ENCODE measurements around the gene PTGDS.
A peak's percentile ranks its signal among the peaks of the same experiment; 100 is the strongest.
"Not testable (repeated sequence)": the region's sequence is repeated elsewhere in the genome, so short reads cannot be mapped to it uniquely, and the experiment has no call there.

The PTGDS gene

GRCh38 chr9:137001857-137002645, 24.7 kb downstream of the PTGDS start:
- intact Hi-C loops (cut with micrococcal nuclease): no loop called here
- Mint-ChIP-seq H3K27me3 (peaks cover 21% of the 10 kb centered on the region), H3K36me3 (ENCODE audit: low read depth) (no peaks in the 10 kb centered on the region), H3K27ac (no peak overlapping the region), H3K4me3 (no peak overlapping the region), H3K4me1 (ENCODE audit: low read depth) (peaks cover 53% of the 10 kb centered on the region), H3K9me3 (peaks cover 8% of the 10 kb centered on the region)

GRCh38 chr9:137002646-137003041, 25.3 kb downstream of the PTGDS start:
- H3K27me3 Mint-ChIP-seq: peaks cover 16% of the 10 kb centered on the region
- H3K27ac Mint-ChIP-seq: no peak overlapping the region
- no peak overlapping the region for H3K4me3 Mint-ChIP-seq
- peaks cover 47% of the 10 kb centered on the region for H3K4me1 Mint-ChIP-seq (ENCODE audit: low read depth)
- no peaks in the 10 kb centered on the region for H3K36me3 Mint-ChIP-seq (ENCODE audit: low read depth)
- intact Hi-C loops (cut with micrococcal nuclease): no loop called here
- peaks cover 8% of the 10 kb centered on the region for H3K9me3 Mint-ChIP-seq

- H3K27me3 Mint-ChIP-seq; H3K27ac Mint-ChIP-seq; H3K4me3 Mint-ChIP-seq; intact Hi-C loops (cut with micrococcal nuclease); H3K9me3 Mint-ChIP-seq: not testable (repeated sequence)
- H3K36me3 Mint-ChIP-seq (ENCODE audit: low read depth): peaks cover 15% of the 10 kb centered on the region
- H3K4me1 Mint-ChIP-seq (ENCODE audit: low read depth): peaks cover 33% of the 10 kb centered on the region
Observed at GRCh38 chr9:137004285-137004684, 27.0 kb downstream of the PTGDS start.

GRCh38 chr9:137006116-137007003, 29.1 kb downstream of the PTGDS start:
- Mint-ChIP-seq H3K4me1 (ENCODE audit: low read depth) (peaks cover 13% of the 10 kb centered on the region), H3K36me3 (ENCODE audit: low read depth) (peaks cover 36% of the 10 kb centered on the region), H3K4me3 (no peak overlapping the region), H3K9me3 (peaks cover 8% of the 10 kb centered on the region), H3K27ac (peak overlapping the region; percentile 63), H3K27me3 (peaks cover 8% of the 10 kb centered on the region)
- intact Hi-C loops (cut with micrococcal nuclease): no loop called here

DNA sequence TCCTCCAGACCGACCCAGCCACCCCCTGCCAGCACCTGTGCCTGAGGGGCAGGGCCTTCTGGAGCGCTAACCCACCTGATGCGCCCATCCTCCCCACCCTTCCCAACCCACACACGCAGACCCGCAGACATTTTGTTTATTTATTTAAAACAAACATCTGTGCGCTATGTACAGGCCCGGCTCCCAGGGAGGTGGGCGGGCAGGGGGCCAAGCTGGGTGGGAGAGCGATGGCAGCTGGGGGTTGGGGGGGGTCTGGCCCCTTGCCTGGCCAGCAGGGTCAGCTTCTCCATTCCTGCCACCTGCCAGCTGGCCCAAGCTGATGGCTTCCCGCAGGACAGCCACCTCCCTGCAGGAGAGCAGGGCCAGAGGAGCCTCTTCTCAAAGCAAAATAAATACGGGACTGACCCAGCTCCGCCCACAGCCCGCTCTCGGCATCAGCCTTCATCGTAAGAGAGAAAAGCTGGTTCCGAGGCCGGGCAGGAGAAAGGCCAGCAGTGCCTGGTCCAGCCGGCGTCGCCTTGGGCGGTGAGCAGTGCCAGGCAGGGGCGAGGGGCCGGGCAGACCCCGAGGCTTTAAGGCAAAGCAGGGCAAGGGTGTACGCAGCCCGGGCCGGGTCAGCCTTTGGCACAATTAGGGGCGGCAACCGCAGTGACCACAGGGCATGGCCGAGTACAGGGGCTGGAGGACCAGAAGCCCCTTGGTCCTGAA, 30.0 kb downstream of the PTGDS start:
- Mint-ChIP-seq H3K36me3 (ENCODE audit: low read depth) (peaks cover 45% of the 10 kb centered on the region), H3K27me3 (peaks cover 8% of the 10 kb centered on the region), H3K27ac (no peak overlapping the region), H3K9me3 (peaks cover 8% of the 10 kb centered on the region), H3K4me3 (no peak overlapping the region), H3K4me1 (ENCODE audit: low read depth) (peaks cover 9% of the 10 kb centered on the region)
- intact Hi-C loops (cut with micrococcal nuclease): no loop called here

DNA sequence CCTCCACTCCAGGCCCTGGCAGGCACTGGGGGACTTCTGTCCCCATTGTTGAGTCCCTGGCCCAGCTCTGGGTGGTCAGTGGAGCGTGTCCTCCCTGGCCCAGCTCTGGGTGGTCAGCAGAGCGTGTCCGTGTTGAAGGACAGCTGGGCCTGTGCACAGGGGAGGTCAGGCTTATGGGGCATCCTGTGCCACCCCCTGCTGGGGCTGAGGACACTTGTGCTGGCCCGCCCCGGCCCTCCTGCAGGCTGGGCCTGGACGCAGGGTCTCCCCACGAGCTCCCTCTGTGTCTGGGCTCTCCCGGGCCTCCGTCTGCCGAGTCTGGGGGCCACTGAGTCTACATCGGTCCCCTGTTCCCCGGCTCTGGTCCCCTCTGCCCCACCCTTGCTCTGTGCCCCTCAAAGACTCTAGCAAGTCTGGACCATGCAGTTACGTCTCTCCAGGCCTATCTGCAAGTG, 30.5 kb downstream of the PTGDS start:
- H3K4me1 Mint-ChIP-seq (ENCODE audit: low read depth): peaks cover 9% of the 10 kb centered on the region
- intact Hi-C loops (cut with micrococcal nuclease): no loop called here
- peaks cover 8% of the 10 kb centered on the region for H3K27me3 Mint-ChIP-seq
- no peak overlapping the region for H3K27ac Mint-ChIP-seq
- H3K9me3 Mint-ChIP-seq: peaks cover 8% of the 10 kb centered on the region
- H3K4me3 Mint-ChIP-seq: no peak overlapping the region
- H3K36me3 Mint-ChIP-seq (ENCODE audit: low read depth): peaks cover 51% of the 10 kb centered on the region

DNA sequence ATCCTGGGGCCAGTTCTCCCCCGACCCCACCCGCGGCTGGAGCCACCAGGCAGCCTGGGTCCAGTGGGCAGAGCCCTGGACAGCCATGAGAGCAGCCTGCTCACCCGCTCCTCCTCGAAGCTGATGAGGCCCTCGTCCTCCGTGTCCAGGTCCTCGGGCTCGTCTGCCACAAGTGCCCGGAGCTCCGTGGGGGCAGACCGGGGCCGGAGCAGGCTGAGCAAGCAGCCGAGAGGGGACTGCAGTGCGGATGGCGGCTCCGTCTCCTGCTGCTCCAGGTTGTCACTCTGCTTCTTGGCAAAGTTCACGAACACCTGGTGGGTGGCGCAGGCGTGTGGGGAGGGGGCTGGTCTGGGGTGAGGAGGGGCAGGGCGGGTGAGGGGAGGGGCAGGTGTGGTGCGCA, 31.0 kb downstream of the PTGDS start:
- H3K4me1 Mint-ChIP-seq (ENCODE audit: low read depth): peaks cover 9% of the 10 kb centered on the region

GRCh38 chr9:137009217-137009616, 31.9 kb downstream of the PTGDS start:
- H3K27ac Mint-ChIP-seq: no peak overlapping the region
- peaks cover 8% of the 10 kb centered on the region for H3K27me3 Mint-ChIP-seq
- no peak overlapping the region for H3K4me3 Mint-ChIP-seq
- intact Hi-C loops (cut with micrococcal nuclease): no loop called here
- peaks cover 8% of the 10 kb centered on the region for H3K9me3 Mint-ChIP-seq
- H3K4me1 Mint-ChIP-seq (ENCODE audit: low read depth): peaks cover 9% of the 10 kb centered on the region
- peaks cover 62% of the 10 kb centered on the region for H3K36me3 Mint-ChIP-seq (ENCODE audit: low read depth)

More for the DNA sequence above, 31.0 kb downstream of the PTGDS start:
- intact Hi-C loops (cut with micrococcal nuclease): no loop called here
- Mint-ChIP-seq H3K9me3 (peaks cover 8% of the 10 kb centered on the region), H3K27ac (no peak overlapping the region), H3K36me3 (ENCODE audit: low read depth) (peaks cover 53% of the 10 kb centered on the region), H3K27me3 (peaks cover 8% of the 10 kb centered on the region), H3K4me3 (no peak overlapping the region)

DNA sequence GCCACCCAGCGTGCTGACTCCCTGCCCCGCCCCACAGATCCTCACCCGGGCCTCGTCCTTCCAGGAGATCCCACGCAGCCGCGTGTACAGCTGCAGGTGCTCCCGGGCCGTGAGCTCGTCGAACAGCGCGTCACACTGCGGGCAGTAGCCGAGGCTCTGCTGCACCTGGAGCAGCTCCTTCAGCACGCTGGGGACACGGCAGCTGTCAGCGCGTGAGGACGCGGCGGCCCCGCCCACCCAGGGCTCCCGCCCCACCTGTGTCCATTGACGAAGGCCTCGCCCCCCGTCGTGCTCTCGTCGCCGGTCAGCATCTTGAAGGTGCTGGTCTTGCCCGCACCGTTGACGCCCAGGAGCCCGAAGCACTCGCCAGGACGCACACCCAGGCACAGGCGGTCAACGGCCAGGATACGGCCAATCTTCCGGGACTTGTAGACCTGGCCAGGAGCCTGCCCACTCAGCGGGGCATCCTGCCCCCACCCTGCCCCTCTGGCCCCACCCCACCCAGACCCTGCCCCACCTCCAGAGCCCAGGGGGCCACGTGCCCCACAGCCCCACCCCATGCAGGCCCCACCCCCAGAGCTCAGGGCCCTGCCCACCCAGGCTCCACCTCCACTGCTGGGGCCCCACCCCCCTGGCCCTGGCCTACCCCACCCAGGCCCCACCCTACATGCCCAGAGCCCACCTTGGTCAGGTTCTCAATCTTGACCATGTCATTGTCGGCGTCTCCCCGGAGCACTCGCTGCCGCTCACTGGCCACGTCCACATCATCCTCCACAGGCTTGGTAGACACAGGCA, 32.8 kb downstream of the PTGDS start:
- intact Hi-C loops (cut with micrococcal nuclease): no loop called here
- Mint-ChIP-seq H3K9me3 (peaks cover under 1% of the 10 kb centered on the region), H3K27me3 (peaks cover 8% of the 10 kb centered on the region), H3K4me3 (no peak overlapping the region), H3K36me3 (ENCODE audit: low read depth) (peaks cover 72% of the 10 kb centered on the region), H3K27ac (no peak overlapping the region), H3K4me1 (ENCODE audit: low read depth) (peaks cover 9% of the 10 kb centered on the region)

GRCh38 chr9:137011156-137011555, 33.9 kb downstream of the PTGDS start:
- peaks cover 6% of the 10 kb centered on the region for H3K4me1 Mint-ChIP-seq (ENCODE audit: low read depth)
- H3K27ac Mint-ChIP-seq: no peak overlapping the region
- peaks cover 5% of the 10 kb centered on the region for H3K27me3 Mint-ChIP-seq
- intact Hi-C loops (cut with micrococcal nuclease): no loop called here
- no peak overlapping the region for H3K4me3 Mint-ChIP-seq
- no peaks in the 10 kb centered on the region for H3K9me3 Mint-ChIP-seq
- peaks cover 82% of the 10 kb centered on the region for H3K36me3 Mint-ChIP-seq (ENCODE audit: low read depth)

DNA sequence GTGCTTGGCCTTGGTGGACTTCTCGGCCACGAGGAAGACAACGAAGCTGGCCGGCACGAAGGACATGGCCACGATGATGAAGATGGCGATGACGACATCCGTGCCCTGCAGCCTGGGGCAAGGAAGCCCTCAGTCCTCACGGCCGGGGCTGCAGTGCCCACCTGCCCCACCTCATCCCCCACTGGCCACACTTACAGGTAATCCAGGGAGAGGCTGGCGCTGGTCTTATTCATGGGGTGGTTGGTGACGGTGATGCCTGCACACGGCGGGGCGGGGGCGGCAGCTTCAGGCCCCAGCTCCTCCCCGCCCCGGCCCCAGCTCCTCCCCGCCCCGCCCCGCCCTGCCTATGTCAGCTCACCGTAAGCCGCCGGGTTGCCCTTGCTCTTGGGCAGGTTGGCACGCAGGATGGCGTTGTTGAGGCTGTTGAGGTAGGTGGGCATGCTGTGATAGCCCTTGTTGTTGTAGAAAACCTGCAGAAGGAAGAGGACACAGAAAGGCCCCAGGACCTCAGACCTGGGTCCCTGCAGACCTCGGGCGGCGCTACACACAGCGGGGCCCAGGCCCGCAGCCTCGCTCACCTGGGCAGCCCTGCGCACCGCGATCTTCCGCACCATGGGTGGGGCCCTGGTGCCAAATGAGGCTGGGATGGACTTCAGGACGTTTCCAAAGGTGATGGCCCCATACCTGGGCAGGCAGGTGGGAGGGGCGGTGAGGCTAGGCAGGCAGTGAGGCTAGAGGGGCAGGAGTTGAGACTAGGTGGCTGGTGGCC, 34.8 kb downstream of the PTGDS start:
- Mint-ChIP-seq H3K9me3 (no peaks in the 10 kb centered on the region), H3K27me3 (no peaks in the 10 kb centered on the region), H3K4me1 (ENCODE audit: low read depth) (no peaks in the 10 kb centered on the region), H3K27ac (no peak overlapping the region), H3K36me3 (ENCODE audit: low read depth) (peaks cover 91% of the 10 kb centered on the region), H3K4me3 (no peak overlapping the region)
- intact Hi-C loops (cut with micrococcal nuclease): no loop called here

DNA sequence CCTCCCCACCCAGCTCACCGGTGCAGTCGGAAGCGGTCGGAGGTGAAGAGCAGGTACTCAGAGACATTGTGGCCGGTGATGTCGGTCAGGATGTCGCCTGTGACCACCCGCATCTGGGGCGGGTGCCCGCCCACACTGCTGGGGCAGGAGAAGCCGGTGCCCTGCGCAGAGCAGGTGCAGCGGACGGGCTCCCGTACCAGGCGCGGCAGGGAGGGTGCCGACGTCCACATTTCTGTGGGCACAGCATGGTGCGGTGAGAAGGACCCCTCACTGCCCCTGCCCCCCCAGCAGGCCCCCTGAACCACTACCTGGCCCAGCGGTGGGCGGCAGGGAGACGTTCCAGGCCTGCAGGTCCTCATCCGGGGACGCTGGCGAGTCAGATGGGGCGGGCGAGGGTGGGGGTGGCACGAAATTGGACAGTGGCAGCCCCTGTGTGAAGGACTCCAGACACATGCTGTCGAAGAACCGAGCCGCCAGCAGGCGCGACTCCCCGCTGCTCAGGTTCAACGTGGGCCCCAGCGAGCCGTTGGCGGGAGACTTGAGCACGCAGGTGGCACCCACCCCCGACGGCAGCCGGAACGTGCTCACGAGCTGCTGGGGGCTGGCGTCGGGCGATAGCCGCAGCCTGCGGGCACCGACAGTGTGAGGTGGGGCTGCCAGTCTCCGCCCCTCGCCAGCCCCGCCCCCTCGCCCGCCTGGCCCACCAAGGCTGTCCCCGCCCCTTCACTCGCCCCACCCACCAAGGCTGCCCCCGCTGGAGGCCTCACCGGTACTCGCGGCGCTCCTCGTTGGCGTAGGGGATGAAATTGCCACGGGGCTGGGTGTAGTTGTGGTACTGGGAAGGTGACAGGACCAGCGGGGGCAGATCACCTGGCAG, 35.6 kb downstream of the PTGDS start:
- no peaks in the 10 kb centered on the region for H3K27me3 Mint-ChIP-seq
- H3K9me3 Mint-ChIP-seq: no peaks in the 10 kb centered on the region
- intact Hi-C loops (cut with micrococcal nuclease): no loop called here
- peaks cover 97% of the 10 kb centered on the region for H3K36me3 Mint-ChIP-seq (ENCODE audit: low read depth)
- no peak overlapping the region for H3K4me3 Mint-ChIP-seq
- H3K27ac Mint-ChIP-seq: no peak overlapping the region
- no peaks in the 10 kb centered on the region for H3K4me1 Mint-ChIP-seq (ENCODE audit: low read depth)
